NCI-H82 treated with DMSO at 0.1 percent for 48 hours (cell line): ENCODE data around the gene UBE2QL1.

Experiments
- DNase-seq: peaks from one replicate; lab custom pipeline; 2025; ENCODE audit not compliant: unreplicated experiment; lab: John Stamatoyannopoulos, UW

Gene UBE2QL1

GRCh38 chr5:6495433-6496206, 47.0 kb downstream of the UBE2QL1 start:
- no peak for DNase-seq

- no peak for DNase-seq
Measured at GRCh38 chr5:6496207-6496584, 47.5 kb downstream of the UBE2QL1 start.

GRCh38 chr5:6496636-6497035, 48.0 kb downstream of the UBE2QL1 start:
- no peak for DNase-seq

- no peak for DNase-seq
Measured at GRCh38 chr5:6497262-6497661, 48.6 kb downstream of the UBE2QL1 start.

GRCh38 chr5:6498968-6499367, 50.3 kb downstream of the UBE2QL1 start:
- no peak for DNase-seq

- DNase-seq, result no peak
Measured at GRCh38 chr5:6501701-6502100, 53.0 kb downstream of the UBE2QL1 start.

GRCh38 chr5:6502421-6502820, 53.8 kb downstream of the UBE2QL1 start:
- no peak for DNase-seq

GRCh38 chr5:6503342-6503741, 54.7 kb downstream of the UBE2QL1 start:
- DNase-seq, result no peak

GRCh38 chr5:6504677-6505415, 56.2 kb downstream of the UBE2QL1 start:
- DNase-seq, result peak; percentile 75

- no peak for DNase-seq
Measured at GRCh38 chr5:6505416-6505755, 56.7 kb downstream of the UBE2QL1 start.

- no peak for DNase-seq
Measured at GRCh38 chr5:6505783-6506557, 57.3 kb downstream of the UBE2QL1 start.

GRCh38 chr5:6506611-6507010, 58.0 kb downstream of the UBE2QL1 start:
- DNase-seq, result no peak

- no peak for DNase-seq
Measured at GRCh38 chr5:6508931-6509330, 60.3 kb downstream of the UBE2QL1 start.

- no peak for DNase-seq
Measured at GRCh38 chr5:6510132-6510531, 61.5 kb downstream of the UBE2QL1 start.

- no peak for DNase-seq
Measured at GRCh38 chr5:6510973-6511372, 62.3 kb downstream of the UBE2QL1 start.

GRCh38 chr5:6515812-6516211, 67.2 kb downstream of the UBE2QL1 start:
- peak; percentile 3 for DNase-seq

- DNase-seq, result peak; percentile 36
Measured at GRCh38 chr5:6516823-6517222, 68.2 kb downstream of the UBE2QL1 start.

GRCh38 chr5:6517510-6517909, 68.9 kb downstream of the UBE2QL1 start:
- no peak for DNase-seq

GRCh38 chr5:6518298-6519057, 69.8 kb downstream of the UBE2QL1 start:
- no peak for DNase-seq

- no peak for DNase-seq
Measured at GRCh38 chr5:6520201-6520600, 71.5 kb downstream of the UBE2QL1 start.

GRCh38 chr5:6522331-6522730, 73.7 kb downstream of the UBE2QL1 start:
- no peak for DNase-seq
